Measurements from ENCODE around the gene GEMIN7. TPM values are rescaled to one million over a fixed set of nuclear protein-coding genes. Genes with fewer than 3 reads are reported as not detected.
A peak's percentile ranks its signal among the peaks of the same experiment; 100 is the strongest.

GEMIN7 gene
- total RNA-seq, 1 experiment from 2014 or later: 46.0 TPM

DNA sequence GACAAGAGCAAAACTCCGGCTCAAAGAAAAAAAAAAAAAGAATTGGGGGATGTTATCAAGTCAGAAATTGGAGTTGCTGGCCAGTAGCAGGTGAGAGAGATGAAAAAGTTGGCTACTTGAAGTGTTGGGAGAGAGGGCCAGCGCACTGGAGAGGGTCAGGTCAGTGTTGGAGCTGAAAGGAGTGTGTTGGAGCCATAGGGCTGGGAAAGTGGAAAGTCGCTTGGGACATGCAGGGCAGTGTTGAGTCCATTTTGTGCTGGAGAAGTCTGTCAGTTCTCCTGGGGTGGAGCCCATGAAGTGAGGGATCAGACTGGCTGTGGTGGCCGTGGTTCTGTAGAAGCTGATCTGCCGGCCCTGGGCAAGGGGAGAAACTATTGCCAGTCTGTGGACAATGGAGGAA is 15.6 kb downstream of the GEMIN7 start:
- no peak overlapping the region for H4K5ac ChIP-seq (ENCODE audit: insufficient read length, low read depth, low read length)
- TF ChIP-seq, protein P1, sequence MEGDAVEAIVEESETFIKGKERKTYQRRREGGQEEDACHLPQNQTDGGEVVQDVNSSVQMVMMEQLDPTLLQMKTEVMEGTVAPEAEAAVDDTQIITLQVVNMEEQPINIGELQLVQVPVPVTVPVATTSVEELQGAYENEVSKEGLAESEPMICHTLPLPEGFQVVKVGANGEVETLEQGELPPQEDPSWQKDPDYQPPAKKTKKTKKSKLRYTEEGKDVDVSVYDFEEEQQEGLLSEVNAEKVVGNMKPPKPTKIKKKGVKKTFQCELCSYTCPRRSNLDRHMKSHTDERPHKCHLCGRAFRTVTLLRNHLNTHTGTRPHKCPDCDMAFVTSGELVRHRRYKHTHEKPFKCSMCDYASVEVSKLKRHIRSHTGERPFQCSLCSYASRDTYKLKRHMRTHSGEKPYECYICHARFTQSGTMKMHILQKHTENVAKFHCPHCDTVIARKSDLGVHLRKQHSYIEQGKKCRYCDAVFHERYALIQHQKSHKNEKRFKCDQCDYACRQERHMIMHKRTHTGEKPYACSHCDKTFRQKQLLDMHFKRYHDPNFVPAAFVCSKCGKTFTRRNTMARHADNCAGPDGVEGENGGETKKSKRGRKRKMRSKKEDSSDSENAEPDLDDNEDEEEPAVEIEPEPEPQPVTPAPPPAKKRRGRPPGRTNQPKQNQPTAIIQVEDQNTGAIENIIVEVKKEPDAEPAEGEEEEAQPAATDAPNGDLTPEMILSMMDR (conservative IDR thresholded peaks at IDR 0.05): no peak
- peaks cover 11 to 30% (median 11%) of the 10 kb centered on the region in 3 experiments for H3K36me3 Mint-ChIP-seq (ENCODE audit: insufficient read depth in 1 of 3, low read depth in 3 of 3)
- H4K8ac ChIP-seq (replicated peaks; ENCODE audit: insufficient read length, low read depth, low read length): no peak overlapping the region
- H3K79me1 ChIP-seq (ENCODE audit: insufficient read depth, low read depth, low read length, poor library complexity, severe bottlenecking): no peaks in the 10 kb centered on the region
- H3K4me1 ChIP-seq (ENCODE audit: insufficient read depth, low read length): no peaks in the 10 kb centered on the region; the same call in 1 of the 2 replicates
- no peak overlapping the region for H2BK5ac ChIP-seq (ENCODE audit: insufficient read length, low read length)
- H2AFZ ChIP-seq (ENCODE audit: low read length): no peak overlapping the region
- no peaks in the 10 kb centered on the region for H3K27me3 Mint-ChIP-seq (ENCODE audit: low read depth)
- H3K79me2 ChIP-seq (ENCODE audit: insufficient read depth, low read length): peaks cover 48% of the 10 kb centered on the region; the same call in 1 of the 2 replicates
- H3K9ac ChIP-seq (ENCODE audit: extremely low read depth, insufficient read length, low read length): no peak overlapping the region
- DNase-seq: no peak
- no peak overlapping the region for H2BK120ac ChIP-seq (ENCODE audit: low read depth, low read length, poor library complexity, severe bottlenecking)
- no peak overlapping the region for H2BK12ac ChIP-seq (ENCODE audit: insufficient read length, low read depth, low read length)
- H2BK20ac ChIP-seq (ENCODE audit: low read depth, low read length, poor library complexity, severe bottlenecking): no peak overlapping the region
- H3K56ac ChIP-seq (ENCODE audit: insufficient read length, low read depth, low read length): no peak overlapping the region
- no peaks in the 10 kb centered on the region for H3K9me3 ChIP-seq (ENCODE audit: control insufficient read depth, low read depth, low read length)
- peaks cover 62 to 71% of the 10 kb centered on the region in 2 experiments for H3K4me1 Mint-ChIP-seq
- no peak overlapping the region for H3K23ac ChIP-seq (ENCODE audit: insufficient read length, low read depth, low read length)
- WGBS (ENCODE audit: extremely low coverage, insufficient read length, low lambda C conversion rate): no CpG with 5 or more reads among the region's 5 CpGs
- no peak overlapping the region for H3T11ph ChIP-seq (ENCODE audit: low read length)
- H3K23me2 ChIP-seq (ENCODE audit: insufficient read length, low read depth, low read length, poor library complexity, severe bottlenecking): peaks cover 9% of the 10 kb centered on the region
- no peak overlapping the region for H3K4ac ChIP-seq (ENCODE audit: low read depth, low read length)
- H3K4me2 ChIP-seq (ENCODE audit: insufficient read depth, insufficient read length, low read length): no peak overlapping the region
- H3K27ac ChIP-seq (ENCODE audit: insufficient read length, low read depth, low read length): no peak overlapping the region
- peak overlapping the region; percentile 87 to 90 for H3K4me3 Mint-ChIP-seq
- no peak overlapping the region for H4K91ac ChIP-seq (ENCODE audit: insufficient read length, low read depth, low read length)
- no peak overlapping the region for H2BK15ac ChIP-seq (ENCODE audit: low read depth, low read length)
- H4K20me1 ChIP-seq (ENCODE audit: control insufficient read depth, insufficient read depth, insufficient read length): no peaks in the 10 kb centered on the region
- no peak overlapping the region for H2AK5ac ChIP-seq (ENCODE audit: insufficient read length, low read length)
- peak overlapping the region in 2 of 3 experiments; percentile 4 to 30; a peak in 2 of 7 replicates for H3K27ac Mint-ChIP-seq
- no peaks in the 10 kb centered on the region; a peak in 2 of 5 replicates for H3K9me3 Mint-ChIP-seq
- no peak overlapping the region for H3K14ac ChIP-seq (ENCODE audit: insufficient read depth, low read length)
- no peak overlapping the region for H3K18ac ChIP-seq (ENCODE audit: insufficient read length, low read depth, low read length)
- H3K27me3 ChIP-seq (ENCODE audit: insufficient read depth, low read length): no peaks in the 10 kb centered on the region

All from H9 (cell line).